H9 (cell line): Measurements from ENCODE around the gene HYAL3. TPM values are rescaled to one million over a fixed set of nuclear protein-coding genes. Genes with fewer than 3 reads are reported as not detected.

ENCODE experiments used
- DNase-seq: peaks from one replicate; pipeline ENCODE4 v3.0.0-alpha.2; 2017
- H2AFZ ChIP-seq: one replicate; pipeline ENCODE4 v1.6.1; 2013; ENCODE audit warnings: mild to moderate bottlenecking, low read length, control low read depth, moderate library complexity
- H2AK5ac ChIP-seq: 2 replicates; pipeline ENCODE4 v1.6.1; 2013; ENCODE audit warnings: low read length, control low read depth, mixed read lengths; ENCODE audit not compliant: insufficient read length
- H2BK120ac ChIP-seq: one replicate; pipeline ENCODE4 v1.6.1; 2013; ENCODE audit warnings: low read depth, mild to moderate bottlenecking, low read length, control low read depth, inconsistent platforms; ENCODE audit not compliant: poor library complexity, severe bottlenecking
- H2BK12ac ChIP-seq: 2 replicates; pipeline ENCODE4 v1.6.1; 2013; ENCODE audit warnings: low read length, control low read depth, mixed read lengths, low read depth; ENCODE audit not compliant: insufficient read length
- H2BK15ac ChIP-seq: 2 replicates; pipeline ENCODE4 v1.6.1; 2013; ENCODE audit warnings: low read depth, low read length, control low read depth
- H2BK20ac ChIP-seq: one replicate; pipeline ENCODE4 v1.6.1; 2013; ENCODE audit warnings: low read depth, mild to moderate bottlenecking, low read length, control low read depth, inconsistent platforms; ENCODE audit not compliant: poor library complexity, severe bottlenecking
- H2BK5ac ChIP-seq: 2 replicates; pipeline ENCODE4 v1.6.1; 2013; ENCODE audit warnings: low read length, control low read depth, mixed read lengths; ENCODE audit not compliant: insufficient read length
- H3K14ac ChIP-seq: 2 replicates; pipeline ENCODE4 v1.6.1; 2013; ENCODE audit warnings: low read length, control low read depth; ENCODE audit not compliant: insufficient read depth
- H3K18ac ChIP-seq: 2 replicates; pipeline ENCODE4 v1.6.1; 2013; ENCODE audit warnings: low read depth, mild to moderate bottlenecking, mixed read lengths, low read length, control low read depth; ENCODE audit not compliant: insufficient read length
- H3K23ac ChIP-seq: 2 replicates; pipeline ENCODE4 v1.6.1; 2013; ENCODE audit warnings: low read length, control low read depth, mixed read lengths, low read depth; ENCODE audit not compliant: insufficient read length
- H3K23me2 ChIP-seq: 2 replicates; pipeline ENCODE4 v1.6.1; 2013; ENCODE audit warnings: low read depth, mild to moderate bottlenecking, mixed read lengths, low read length, control low read depth; ENCODE audit not compliant: insufficient read length, poor library complexity, severe bottlenecking
- H3K27ac ChIP-seq: 2 replicates; pipeline ENCODE4 v1.5.1; 2013; ENCODE audit warnings: low read length, control low read depth, mixed read lengths, low read depth; ENCODE audit not compliant: insufficient read length
- H3K27me3 ChIP-seq: 2 replicates; pipeline ENCODE4 v1.6.1; 2013; ENCODE audit warnings: low read length, control low read depth, inconsistent platforms; ENCODE audit not compliant: insufficient read depth
- H3K4ac ChIP-seq: 2 replicates; pipeline ENCODE4 v1.6.1; 2013; ENCODE audit warnings: low read depth, mild to moderate bottlenecking, control low read depth, inconsistent platforms, low read length, moderate library complexity
- H3K4me1 ChIP-seq: 2 replicates; pipeline ENCODE4 v1.6.1; 2013; ENCODE audit warnings: low read length, control low read depth, inconsistent platforms; ENCODE audit not compliant: insufficient read depth
- H3K4me2 ChIP-seq: 2 replicates; pipeline ENCODE4 v1.6.1; 2013; ENCODE audit warnings: low read length, control low read depth, mixed read lengths; ENCODE audit not compliant: insufficient read length, insufficient read depth
- H3K56ac ChIP-seq: 2 replicates; pipeline ENCODE4 v1.6.1; 2013; ENCODE audit warnings: low read depth, mild to moderate bottlenecking, mixed read lengths, low read length, control low read depth; ENCODE audit not compliant: insufficient read length
- H3K79me1 ChIP-seq: 2 replicates; pipeline ENCODE4 v1.6.1; 2013; ENCODE audit warnings: low read depth, mild to moderate bottlenecking, moderate library complexity, low read length, control low read depth, inconsistent platforms; ENCODE audit not compliant: insufficient read depth, poor library complexity, severe bottlenecking
- H3K79me2 ChIP-seq: 2 replicates; pipeline ENCODE4 v1.6.1; 2013; ENCODE audit warnings: low read length, control low read depth, inconsistent platforms; ENCODE audit not compliant: insufficient read depth
- H3K9ac ChIP-seq: 2 replicates; pipeline ENCODE4 v1.6.1; 2013; ENCODE audit warnings: low read length, control low read depth, mixed read lengths; ENCODE audit not compliant: insufficient read length; ENCODE audit errors: extremely low read depth
- H3K9me3 ChIP-seq: one replicate; pipeline ENCODE4 v1.6.1; 2013; ENCODE audit warnings: low read depth, low read length, inconsistent platforms; ENCODE audit not compliant: control insufficient read depth
- H3T11ph ChIP-seq: one replicate; pipeline ENCODE4 v1.6.1; 2013; ENCODE audit warnings: mild to moderate bottlenecking, low read length, control low read depth, inconsistent platforms
- H4K20me1 ChIP-seq: one replicate; pipeline ENCODE4 v1.6.1; 2013; ENCODE audit not compliant: control insufficient read depth, insufficient read length, insufficient read depth
- H4K5ac ChIP-seq: 2 replicates; pipeline ENCODE4 v1.6.1; 2013; ENCODE audit warnings: low read depth, mild to moderate bottlenecking, mixed read lengths, low read length, control low read depth; ENCODE audit not compliant: insufficient read length
- H4K8ac ChIP-seq: replicated peaks from 2 replicates; pipeline ENCODE4 v1.6.1; 2013; ENCODE audit warnings: low read length, control low read depth, mixed read lengths, low read depth; ENCODE audit not compliant: insufficient read length
- H4K91ac ChIP-seq: 2 replicates; pipeline ENCODE4 v1.6.1; 2013; ENCODE audit warnings: low read depth, mild to moderate bottlenecking, moderate library complexity, mixed read lengths, low read length, control low read depth; ENCODE audit not compliant: insufficient read length
- H3K27ac Mint-ChIP-seq, 3 experiments: 2 replicates in 2 of 3; 3 replicates in 1 of 3; pipeline ENCODE4 v1.8.0; 2020 to 2021; ENCODE audit warnings: mixed read lengths in 3 of 3, mild to moderate bottlenecking in 1 of 3, moderate library complexity in 1 of 3
- H3K27me3 Mint-ChIP-seq: 2 replicates; pipeline ENCODE4 v1.8.0; 2021; ENCODE audit warnings: low read depth, mild to moderate bottlenecking, moderate library complexity, mixed read lengths
- H3K36me3 Mint-ChIP-seq, 3 experiments: 2 replicates in 2 of 3; 3 replicates in 1 of 3; pipeline ENCODE4 v1.8.0; 2020 to 2021; ENCODE audit warnings: low read depth in 3 of 3, mixed read lengths in 3 of 3; ENCODE audit not compliant: insufficient read depth in 1 of 3
- H3K4me1 Mint-ChIP-seq, 2 experiments: 2 replicates each; pipeline ENCODE4 v1.8.0; 2020; ENCODE audit warnings: mixed read lengths in 2 of 2
- H3K4me3 Mint-ChIP-seq, 2 experiments: 2 replicates in 1 of 2; 3 replicates in 1 of 2; pipeline ENCODE4 v1.8.0; 2020 to 2021; ENCODE audit warnings: mild to moderate bottlenecking in 2 of 2, mixed read lengths in 2 of 2, moderate library complexity in 1 of 2
- H3K9me3 Mint-ChIP-seq, 2 experiments: 2 replicates in 1 of 2; 3 replicates in 1 of 2; pipeline ENCODE4 v1.8.0; 2020; ENCODE audit warnings: mild to moderate bottlenecking in 2 of 2, mixed read lengths in 2 of 2, moderate library complexity in 1 of 2
- WGBS: extraction: QIAGEN DNeasy Blood & Tissue Kit; methylation state at CpG from one replicate; pipeline ENCODE4 v1.1.7; 2013; ENCODE audit warnings: missing lambda C conversion rate, low lambda C conversion rate, mixed read lengths; ENCODE audit not compliant: insufficient read length; ENCODE audit errors: extremely low coverage; 5-methylcytosine and 5-hydroxymethylcytosine counted together
- total RNA-seq: library from RNA; stranded (reverse); gene quantifications from 2 replicates; pipeline ENCODE4 v1.2.1, GENCODE V29; 2021
- TF ChIP-seq, protein P1 (sequence below): fragments of 200-600 bp; sonication (generic); conservative IDR thresholded peaks from 3 replicates; pipeline ENCODE4 v1.8.0; 2021; ENCODE audit warnings: antibody characterized with exemption, mild to moderate bottlenecking

HYAL3 gene
- total RNA-seq, 1 experiment from 2014 or later = 3.1 TPM

DNA sequence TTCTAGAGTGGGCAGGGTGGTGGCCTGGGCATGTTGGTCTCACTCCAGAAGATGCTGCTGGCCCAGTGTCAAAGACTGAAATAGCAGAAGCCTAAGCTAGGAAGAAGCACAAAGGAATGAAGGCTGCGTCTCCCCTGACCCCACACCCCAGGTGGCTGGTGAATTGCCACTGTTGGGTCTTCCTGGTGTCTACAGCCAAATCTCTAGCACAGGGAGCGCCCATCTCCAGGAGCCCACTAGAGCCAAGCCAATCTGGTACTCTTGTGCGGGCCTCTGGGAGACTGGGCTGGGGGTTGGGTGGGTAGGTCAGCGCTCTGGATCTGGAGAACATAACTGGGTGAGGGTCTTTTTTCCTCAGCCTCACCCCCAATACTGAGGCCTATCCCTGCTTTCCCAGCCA lies 27.9 kb upstream of the HYAL3 start:
- H3K36me3 Mint-ChIP-seq = peaks cover 22 to 54% (median 37%) of the 10 kb centered on the region in 3 experiments; a peak in 6 of 7 replicates

More for the DNA sequence above, 27.9 kb upstream of the HYAL3 start:
- Mint-ChIP-seq H3K27ac (peak overlapping the region in 1 of 3 experiments; percentile 53; a peak in 1 of 7 replicates), H3K9me3 (no peaks in the 10 kb centered on the region), H3K4me3 (peak overlapping the region; percentile 88 to 96), H3K4me1 (peaks cover 15 to 31% of the 10 kb centered on the region in 2 experiments), H3K27me3 (no peaks in the 10 kb centered on the region; the same call in 1 of the 2 replicates)
- Histone ChIP-seq H2BK5ac (no peak overlapping the region), H3K9me3 (no peaks in the 10 kb centered on the region), H2BK15ac (no peak overlapping the region), H4K8ac (no peak overlapping the region), H3K4ac (no peak overlapping the region), H3K79me2 (peaks cover 4% of the 10 kb centered on the region; the same call in 1 of the 2 replicates), H3K23me2 (peaks cover 18% of the 10 kb centered on the region), H3K56ac (no peak overlapping the region), H3K23ac (no peak overlapping the region), H3K14ac (0 out of 2 replicates have a peak overlapping the region, but pooled peaks have one; percentile 25), H2BK120ac (no peak overlapping the region), H2BK12ac (no peak overlapping the region), H3K4me1 (peaks cover 6% of the 10 kb centered on the region; the same call in 1 of the 2 replicates), H3K27me3 (no peaks in the 10 kb centered on the region), H3K18ac (no peak overlapping the region), H3K27ac (no peak overlapping the region), H4K91ac (no peak overlapping the region), H4K20me1 (no peaks in the 10 kb centered on the region), H2AFZ (no peak overlapping the region), H4K5ac (no peak overlapping the region), H3K9ac (peak overlapping the region; percentile 84), H2AK5ac (no peak overlapping the region), H2BK20ac (no peak overlapping the region), H3K79me1 (peaks cover 6% of the 10 kb centered on the region), H3T11ph (no peak overlapping the region), H3K4me2 (peak overlapping the region; percentile 94)
- WGBS = no CpG with 5 or more reads among the region's 4 CpGs
- TF ChIP-seq, protein P1, sequence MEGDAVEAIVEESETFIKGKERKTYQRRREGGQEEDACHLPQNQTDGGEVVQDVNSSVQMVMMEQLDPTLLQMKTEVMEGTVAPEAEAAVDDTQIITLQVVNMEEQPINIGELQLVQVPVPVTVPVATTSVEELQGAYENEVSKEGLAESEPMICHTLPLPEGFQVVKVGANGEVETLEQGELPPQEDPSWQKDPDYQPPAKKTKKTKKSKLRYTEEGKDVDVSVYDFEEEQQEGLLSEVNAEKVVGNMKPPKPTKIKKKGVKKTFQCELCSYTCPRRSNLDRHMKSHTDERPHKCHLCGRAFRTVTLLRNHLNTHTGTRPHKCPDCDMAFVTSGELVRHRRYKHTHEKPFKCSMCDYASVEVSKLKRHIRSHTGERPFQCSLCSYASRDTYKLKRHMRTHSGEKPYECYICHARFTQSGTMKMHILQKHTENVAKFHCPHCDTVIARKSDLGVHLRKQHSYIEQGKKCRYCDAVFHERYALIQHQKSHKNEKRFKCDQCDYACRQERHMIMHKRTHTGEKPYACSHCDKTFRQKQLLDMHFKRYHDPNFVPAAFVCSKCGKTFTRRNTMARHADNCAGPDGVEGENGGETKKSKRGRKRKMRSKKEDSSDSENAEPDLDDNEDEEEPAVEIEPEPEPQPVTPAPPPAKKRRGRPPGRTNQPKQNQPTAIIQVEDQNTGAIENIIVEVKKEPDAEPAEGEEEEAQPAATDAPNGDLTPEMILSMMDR = no peak
- DNase-seq = no peak
